NCI-H1048 (cell line): ENCODE measurements around the gene ACACA.
A peak's percentile ranks its signal among the peaks of the same experiment; 100 is the strongest.
"Not testable (repeated sequence)": the region's sequence is repeated elsewhere in the genome, so short reads cannot be mapped to it uniquely, and the experiment has no call there.

Experiments used
- DNase-seq: peaks from one replicate; lab custom pipeline; 2025; lab: John Stamatoyannopoulos, UW

The ACACA gene

DNA sequence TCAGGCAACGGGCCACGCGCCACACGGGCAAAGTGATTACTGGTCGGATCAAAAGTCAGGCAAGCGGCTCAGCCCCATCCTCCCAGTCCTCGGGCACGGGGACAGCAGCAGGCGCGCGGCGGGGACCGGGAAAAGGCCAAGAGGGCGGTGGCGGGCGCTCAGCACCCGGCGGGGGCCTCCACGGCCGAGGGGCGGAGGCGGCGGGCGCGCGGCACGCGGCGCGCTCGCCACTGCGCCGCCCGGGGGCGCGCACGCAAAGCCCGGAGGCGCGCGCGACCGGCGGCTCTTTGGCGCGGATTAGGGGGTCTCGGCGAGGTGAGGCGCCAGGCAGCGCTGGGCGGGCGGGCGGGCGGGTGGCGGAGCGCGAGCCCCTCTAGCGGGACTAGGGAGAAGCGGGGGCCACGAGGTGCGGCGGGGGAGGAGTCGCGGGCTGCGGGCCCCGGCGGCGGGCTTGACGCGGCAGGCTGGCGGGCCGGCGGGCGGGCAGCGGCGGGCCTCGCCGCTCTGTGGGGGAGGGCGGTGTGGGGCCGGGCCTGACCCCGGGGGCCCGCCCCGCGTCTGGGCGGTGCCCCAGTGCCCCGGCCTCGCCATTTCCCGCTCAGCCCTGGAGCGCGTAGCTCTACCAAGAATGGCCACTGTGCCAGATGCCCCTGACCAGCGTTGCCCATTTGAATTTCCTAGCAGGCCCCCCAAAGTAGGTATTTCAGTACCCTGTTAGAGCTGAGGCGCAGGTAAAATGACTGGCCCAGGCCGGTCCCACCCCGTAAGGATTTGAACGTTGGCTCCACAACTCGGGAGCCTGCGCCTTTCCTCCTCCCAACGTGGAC lies at the start of gene ACACA, which contains the start of gene TADA2A:
Gene ACACA, minus strand, starts transcription at position 202 of the 827 bp plus-strand sequence. CDS start 537 bp downstream, outside the sequence.
Gene TADA2A, plus strand, starts transcription at position 252 of the 827 bp plus-strand sequence. CDS start 4,480 bp downstream, outside the sequence.
- peak; percentile 59 for DNase-seq

DNA sequence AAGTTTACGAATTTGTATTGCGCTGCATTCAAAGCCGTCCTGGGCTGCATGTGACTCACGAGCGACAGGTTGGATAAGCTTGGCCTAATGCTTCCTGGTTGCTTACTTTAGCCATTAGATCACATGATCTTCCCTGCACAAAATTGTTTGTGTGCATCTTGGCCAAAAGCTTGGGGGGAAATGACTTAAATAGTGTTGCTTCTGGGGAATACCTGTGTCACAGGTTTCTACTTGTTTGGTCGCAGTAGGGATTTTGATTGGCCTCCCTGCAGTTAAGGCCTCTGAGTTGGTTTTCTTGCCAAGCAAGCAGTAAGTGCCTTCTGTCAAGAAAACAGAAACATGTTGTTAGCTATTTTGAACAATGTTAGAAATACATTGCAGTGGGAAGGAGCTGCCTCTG lies 43.5 kb upstream of the ACACA start:
- no peak for DNase-seq

DNA sequence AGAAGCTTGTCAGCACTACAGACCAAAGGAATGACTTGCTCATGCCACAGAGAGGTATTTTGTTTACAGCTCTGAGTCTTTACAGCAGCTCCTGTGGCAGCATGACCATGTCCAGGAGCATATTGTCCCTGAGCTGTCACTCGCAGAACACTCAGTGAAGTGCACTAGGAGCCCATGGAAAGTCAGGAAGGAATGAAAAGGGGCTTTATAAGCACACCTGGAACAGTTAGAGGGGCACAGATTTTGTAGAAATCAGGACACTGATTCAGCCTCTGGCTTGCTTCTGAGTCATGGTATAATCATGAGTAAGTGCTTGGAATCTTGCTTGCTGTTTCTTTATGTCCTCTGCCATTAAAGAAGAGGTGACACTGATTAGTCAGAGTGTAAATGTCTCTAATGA lies 41.0 kb upstream of the ACACA start:
- DNase-seq: no peak

DNA sequence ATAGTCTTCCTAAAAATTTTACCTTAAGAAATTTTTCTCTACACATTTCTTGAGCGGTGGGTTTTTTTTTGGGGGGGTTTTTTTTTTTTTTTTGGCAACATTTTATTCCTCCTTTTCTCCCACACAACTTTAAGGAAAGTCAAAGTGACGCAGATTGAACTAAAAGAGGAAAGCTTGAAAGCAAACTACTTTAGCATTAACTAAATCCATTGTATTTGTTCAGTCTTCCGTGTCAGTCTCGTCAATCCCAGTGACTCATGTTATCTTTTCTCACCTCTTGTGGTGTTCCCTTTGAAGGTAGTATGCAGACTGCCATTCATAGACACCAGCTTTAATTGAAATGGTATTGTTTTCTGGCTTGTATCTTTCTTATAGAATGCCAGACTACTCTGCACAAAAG lies 39.4 kb upstream of the ACACA start:
- no peak for DNase-seq

DNA sequence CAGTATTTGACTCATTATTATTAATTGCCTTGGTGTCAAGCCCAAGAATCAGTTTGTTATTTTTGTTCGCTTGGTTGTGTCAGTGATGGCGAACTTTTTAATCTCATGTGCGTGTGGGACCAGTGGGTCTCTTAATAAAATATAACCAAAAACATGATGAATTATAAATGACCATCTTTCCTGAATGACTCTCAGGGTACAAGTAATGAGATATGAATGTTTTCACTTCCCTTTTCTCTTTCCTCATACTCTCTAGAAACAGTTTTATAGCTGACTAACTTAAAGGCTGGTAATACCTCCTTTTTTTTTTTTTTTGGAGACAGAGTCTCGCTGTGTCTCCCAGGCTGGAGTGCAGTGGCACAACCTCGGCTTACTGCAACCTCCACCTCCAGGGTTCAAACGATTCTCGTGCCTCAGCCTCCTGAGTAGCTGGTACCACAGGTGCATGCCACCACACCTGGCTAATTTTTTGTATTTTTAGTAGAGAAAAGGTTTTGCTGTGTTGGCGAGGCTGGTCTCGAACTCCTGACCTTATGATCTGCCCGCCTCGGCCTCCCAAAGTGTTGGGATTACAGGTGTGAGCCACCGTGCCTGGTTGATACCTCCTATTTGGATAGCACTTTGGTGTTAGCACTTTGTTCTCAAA lies 34.9 kb upstream of the ACACA start:
- DNase-seq: not testable (repeated sequence)

DNA sequence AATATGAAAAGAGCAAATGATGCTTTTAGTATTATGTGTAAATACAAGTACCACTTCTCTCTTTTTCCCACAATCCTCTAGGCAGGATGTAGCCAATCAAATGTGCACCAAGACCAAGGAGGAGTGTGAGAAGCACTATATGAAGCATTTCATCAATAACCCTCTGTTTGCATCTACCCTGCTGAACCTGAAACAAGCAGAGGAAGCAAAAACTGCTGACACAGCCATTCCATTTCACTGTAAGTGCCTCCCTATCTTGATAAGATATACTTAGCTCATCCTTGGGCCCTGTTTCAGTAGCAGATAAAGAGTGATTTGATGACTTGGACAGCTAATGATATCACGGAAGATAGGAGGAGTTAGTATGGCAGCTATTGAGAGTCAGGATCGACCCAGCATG lies 33.8 kb upstream of the ACACA start:
- DNase-seq: no peak

DNA sequence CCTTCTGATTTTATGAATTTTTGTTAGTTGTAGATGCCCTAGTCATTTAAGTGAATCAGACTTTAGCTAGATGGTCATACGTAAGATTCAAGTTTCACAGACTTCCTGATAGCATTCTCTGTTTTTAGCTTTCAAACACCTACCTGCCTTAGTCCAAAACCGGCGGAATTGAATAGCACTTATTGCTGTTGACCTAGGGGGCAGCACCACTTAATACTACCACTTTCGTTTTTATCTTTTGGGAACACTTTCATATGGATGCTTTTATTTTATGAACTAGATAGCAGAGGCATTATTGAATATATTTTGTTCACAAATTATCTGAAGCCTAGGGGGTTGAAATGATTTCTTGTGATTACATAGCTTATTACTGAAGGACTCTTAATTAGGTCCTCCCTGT lies 31.5 kb upstream of the ACACA start:
- DNase-seq: no peak

DNA sequence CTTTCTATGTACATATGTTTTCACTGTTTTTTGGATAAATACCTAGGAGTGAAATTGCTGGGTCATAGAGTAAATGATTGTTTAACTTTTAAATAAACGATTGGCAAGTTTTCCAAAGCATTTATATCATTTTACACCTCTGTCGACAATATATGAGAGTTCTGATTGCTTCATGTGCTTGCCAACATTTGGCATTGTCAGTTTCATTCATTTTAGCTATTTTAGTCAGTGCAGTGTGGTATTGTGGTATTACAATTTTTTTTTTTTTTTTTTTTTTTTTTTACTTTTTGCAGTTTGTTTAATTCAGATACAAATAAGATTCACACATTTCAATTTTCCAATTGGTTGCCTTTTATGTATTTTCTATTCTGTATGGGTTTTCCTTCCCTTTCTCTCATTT lies 26.0 kb upstream of the ACACA start:
- no peak for DNase-seq

DNA sequence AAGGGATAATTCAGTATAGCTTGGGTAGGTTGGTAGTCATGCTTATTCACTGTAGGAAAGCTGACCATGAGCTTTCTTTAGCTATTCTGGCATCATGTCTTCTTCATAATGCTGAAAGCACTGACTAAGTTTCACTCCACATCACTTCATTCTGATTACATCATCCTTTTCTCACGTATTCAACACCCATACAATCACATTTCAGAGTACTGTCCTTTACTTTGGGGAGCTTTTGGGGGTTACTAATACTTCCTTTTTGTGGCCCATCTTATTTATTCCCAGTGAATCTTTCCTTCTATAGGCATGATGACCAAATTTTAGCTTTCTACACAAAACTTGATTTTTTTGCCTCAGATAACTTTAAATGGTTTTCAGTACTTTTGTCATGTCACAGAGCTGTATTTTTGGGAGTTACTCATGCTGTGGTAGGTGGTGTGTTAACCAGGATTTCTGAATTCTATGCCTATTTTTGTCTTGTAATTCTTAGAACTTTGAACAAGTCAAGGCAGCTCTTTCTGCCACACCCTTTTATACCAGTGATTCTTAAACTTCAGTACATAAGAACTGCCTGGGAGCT lies 23.5 kb upstream of the ACACA start:
- DNase-seq: no peak

DNA sequence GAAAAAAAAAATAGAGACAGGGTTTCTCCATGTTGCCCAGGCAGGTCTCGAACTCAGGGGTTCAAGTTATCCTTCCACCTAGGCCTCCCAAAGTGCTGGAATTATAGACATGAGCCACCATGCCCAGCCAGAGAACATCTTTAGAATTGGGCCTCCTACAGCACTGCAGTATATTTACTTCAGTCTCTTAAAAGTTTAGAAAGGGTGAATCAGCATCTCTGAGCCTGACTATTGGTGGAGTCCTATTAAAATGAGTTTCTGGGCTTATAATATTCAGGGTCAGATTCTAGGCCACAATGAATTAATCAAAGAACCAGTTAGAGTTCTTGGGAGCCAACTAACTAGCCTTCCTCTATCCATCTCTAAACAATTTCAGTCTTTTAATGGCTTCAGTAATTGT lies 22.8 kb upstream of the ACACA start:
- no peak for DNase-seq

DNA sequence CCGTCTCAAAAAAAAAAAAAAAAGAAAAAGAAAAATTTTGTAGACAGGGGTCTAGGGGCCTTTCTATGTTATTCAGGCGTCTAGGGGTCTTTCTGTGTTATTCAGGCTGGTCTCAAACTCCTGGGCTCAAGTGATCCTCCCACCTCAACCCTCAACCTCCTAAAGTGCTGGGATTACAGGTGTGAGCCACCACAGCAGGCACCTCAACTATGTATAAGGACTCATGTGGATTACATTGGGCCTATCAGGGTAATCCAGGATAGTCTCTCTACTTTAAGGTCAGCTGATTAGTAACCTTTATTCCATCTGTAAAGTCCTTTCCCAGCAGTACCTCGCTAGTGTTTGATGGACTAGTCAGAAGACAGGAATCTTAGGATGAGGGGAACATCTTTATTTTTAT lies 22.4 kb upstream of the ACACA start:
- DNase-seq: no peak

DNA sequence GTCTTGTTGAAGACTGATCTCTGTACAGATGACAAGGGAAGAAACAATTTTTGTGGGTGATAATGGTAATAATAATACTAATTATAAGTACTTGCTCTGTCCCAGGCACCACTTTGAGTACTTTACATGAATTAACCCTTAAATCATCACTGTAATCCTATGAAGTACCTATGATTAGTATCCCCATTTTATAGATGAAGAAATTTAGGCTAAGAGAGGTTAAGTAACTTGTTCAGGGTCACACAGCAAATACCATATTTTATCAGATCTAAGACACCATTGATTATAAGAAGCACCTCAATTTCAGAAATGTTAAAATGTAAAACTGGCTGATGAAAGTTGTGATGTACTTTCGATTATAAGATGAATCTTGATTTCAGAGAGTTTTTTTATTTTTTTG lies 18.6 kb upstream of the ACACA start:
- no peak for DNase-seq

DNA sequence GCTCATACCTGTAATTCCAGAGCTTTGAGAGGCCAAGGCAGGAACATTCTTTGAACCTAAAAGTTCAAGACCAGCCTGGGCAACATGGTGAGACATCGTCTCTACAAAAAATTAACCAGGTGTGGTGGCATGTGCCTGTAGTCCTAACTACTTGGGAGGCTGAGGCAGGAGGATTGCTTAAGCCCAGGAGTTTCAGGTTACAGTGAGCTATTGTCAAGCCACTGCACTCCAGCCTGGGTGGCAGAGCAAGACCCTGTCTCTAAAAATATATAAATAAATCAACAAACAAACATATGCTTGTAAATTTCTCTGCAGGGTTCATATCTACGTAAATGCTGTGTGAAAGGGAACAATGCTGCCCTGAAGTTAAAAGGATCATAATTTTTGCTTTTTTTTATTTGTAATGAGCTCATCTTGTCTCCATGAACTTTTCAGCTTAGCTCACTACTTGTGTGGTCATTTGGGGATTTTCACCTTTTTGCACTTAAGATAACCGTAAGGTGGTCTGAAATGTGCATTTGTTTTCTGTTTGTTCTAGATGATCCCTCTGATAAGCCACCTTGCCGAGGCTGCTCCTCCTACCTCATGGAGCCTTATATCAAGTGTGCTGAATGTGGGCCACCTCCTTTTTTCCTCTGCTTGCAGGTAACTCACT lies 16.5 kb upstream of the ACACA start:
- no peak for DNase-seq

DNA sequence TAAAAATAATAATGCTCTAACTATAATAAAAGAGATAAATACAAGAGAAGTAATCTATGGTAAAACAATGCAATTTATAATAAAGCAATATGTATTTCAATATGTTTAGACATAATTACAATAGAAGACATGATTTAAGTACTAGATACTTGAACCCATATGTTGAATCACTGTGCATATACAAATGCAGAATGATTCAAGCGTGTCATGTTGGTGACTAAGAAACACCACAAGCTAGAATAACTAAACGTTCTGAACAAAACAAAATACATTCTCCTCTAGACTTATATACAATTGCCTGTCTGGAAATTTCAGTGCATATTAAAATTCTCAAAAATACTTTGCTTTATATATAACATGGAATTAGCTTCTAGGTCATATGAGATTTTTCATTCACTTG lies 11.2 kb upstream of the ACACA start:
- no peak for DNase-seq

DNA sequence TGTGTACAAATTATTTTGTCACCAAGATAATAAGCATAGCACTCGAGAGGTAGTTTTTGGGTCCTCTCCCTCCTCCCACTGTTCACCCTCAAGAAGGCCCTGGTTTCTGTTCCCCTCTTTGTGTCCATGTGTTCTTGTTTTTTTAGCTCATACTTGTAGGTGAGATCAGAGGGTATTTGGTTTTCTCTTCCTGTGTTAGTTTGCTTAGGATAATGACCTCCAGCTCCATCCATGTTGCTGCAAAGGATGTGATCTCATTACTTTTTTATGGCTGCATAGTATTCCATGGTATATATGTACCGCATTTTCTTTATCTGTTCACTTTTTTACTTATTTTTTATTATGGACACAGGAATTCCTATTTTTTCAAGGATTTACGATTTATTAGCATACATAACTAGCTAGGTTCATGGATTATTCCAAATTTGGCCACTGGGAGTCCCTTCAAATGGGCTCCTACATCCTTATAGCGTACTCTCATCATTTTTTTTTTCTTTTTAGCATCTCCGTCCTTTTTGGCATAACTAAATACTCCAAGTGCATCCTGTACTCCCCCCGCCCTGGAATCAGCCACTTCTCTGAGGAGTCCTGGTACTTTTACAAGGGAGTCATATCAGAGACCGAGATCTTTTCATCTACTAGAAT lies 7.4 kb upstream of the ACACA start:
- no peak for DNase-seq

DNA sequence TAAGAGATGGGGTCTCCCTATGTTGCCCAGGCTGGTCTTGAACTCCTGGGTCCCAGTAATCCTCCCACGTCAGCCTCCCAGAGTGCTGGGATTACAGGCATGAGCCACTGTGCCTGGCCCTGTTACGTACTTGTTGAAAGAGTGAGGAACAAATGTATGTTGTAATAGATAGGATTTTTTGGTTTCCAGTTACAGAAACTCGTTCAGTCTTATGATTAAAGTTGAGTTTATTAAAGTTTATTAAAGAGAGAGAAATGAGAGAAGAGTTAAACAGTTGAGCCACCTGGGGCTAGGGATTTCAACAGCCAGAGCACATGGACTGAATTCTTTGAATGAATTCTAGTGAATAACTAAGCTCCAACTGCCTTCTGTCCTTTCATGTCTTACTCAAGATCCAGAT lies 3.7 kb upstream of the ACACA start:
- DNase-seq: no peak

DNA sequence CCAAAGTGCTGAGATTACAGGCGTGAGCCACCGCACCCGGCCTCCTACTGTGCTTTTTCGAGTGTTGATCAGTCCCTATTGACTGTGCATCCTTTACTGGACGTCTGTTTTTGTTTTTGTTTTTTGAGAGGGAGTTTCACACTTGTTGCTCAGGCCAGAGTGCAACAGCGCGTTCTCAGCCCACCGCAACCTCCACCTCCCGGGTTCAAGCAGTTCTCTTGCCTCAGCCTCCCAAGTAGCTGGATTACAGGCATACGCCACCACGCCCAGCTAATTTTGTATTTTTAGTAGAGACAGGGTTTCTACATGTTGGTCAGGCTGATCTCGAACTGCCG lies 1.5 kb upstream of the ACACA start:
- not testable (repeated sequence) for DNase-seq

DNA sequence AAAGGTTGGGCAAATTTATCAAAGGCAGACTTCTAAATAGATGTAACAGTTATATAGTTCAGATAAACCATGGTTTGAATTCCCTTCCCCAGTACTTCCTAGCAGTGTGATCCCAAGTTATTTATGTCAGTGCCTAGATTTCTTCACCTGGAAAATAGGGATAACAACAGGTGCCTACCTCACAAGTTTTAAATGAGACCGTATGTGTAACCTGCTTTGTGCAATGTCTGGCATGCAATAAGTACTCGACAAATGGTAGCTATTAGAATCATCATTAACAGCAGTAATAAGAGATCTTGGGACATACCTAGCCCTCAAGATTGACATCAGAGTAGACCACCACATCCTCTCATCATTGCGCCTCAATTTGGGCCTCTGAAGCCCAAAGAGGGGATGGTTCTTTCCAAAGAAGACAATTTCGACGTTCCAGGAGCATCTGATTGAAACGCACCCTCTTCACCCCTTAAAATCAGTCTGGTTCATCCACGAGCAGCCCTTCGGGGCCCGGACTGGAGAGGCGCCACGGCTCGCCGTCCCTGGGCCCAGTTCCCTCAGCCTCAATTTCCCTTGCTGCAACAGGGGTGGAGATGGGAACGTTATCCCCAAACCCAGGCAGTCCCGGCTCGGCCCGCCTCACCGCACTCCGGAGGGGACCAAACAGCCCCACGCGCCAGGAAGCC lies 541 bp downstream of the ACACA start:
- no peak for DNase-seq

DNA sequence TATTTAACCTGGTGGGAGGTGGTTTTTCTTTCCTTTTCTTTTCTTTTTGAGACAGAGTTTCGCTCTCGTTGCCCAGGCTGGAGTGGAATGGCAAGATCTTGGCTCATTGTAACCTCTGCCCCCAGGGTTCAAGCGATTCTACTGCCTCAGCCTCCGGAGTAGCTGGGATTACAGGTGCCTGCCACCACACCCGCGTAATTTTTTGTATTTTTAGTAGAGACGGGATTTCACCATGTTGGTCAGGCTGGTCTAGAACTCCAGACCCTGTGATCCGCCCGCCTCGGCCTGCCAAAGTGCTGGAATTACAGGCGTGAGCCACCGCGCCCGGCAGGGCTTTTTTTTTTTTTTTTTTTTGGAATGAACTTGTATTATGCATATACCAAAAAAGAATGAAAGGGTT lies 1.1 kb downstream of the ACACA start:
- not testable (repeated sequence) for DNase-seq

DNA sequence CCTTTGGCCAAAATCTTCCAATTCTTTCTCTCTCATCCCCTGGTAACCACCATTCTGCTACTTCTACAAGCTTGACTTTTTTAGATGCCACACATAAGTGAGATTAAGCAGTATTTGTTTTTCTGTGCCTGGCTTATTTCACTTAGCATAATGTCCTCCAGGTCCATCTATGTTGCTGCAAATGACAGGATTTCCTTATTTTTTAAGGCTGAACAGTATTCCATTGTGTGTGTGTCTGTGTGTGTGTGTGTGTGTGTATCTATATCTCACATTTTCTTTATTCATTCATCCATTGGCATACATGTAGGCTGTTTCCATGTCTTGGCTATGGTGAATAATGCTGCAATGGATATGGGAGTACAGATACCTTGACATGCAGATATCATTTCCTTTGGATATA lies 6.1 kb downstream of the ACACA start:
- DNase-seq: no peak

DNA sequence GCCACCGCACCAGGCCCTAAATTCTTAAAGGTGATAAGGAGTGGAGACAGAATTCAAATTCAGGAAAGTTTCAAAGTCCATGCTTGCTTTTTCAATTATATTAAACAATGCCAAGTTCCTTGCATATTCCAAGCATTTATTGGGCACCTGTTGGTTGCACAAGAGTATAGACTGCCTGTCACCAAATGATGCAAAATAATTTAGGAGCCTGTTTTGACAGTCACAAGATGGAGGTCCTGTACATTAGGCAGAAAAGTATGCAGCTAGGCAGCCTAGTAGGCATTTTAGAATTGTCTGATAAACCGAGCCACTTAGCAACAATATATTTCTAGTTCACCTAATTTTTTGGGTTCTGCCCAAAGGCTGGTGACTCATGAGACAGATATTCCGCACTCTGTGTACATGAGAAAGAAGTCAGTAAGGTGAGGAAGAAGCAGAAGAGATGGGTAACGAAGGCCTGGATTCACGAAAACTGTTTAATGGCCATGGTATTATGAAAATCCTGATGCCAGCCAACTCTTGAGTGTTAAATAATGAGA lies 7.3 kb downstream of the ACACA start:
- DNase-seq: no peak
